Fibroblast of skin of right biceps (primary cell): Measurements from ENCODE around the gene TSEN15.

ENCODE experiments used
- DNase-seq: peaks from one replicate; pipeline ENCODE4 v3.0.0-alpha.2; 2013

TSEN15 gene

GRCh38 chr1:184112176-184112948 is 60.8 kb downstream of the TSEN15 start:
- DNase-seq = no peak

- DNase-seq = peak; percentile 74
These were observed 61.7 kb downstream of the TSEN15 start for GRCh38 chr1:184113251-184113650.

- DNase-seq = no peak
These were observed 63.4 kb downstream of the TSEN15 start for GRCh38 chr1:184114818-184115398.

GRCh38 chr1:184116287-184116686 is 64.8 kb downstream of the TSEN15 start:
- DNase-seq = no peak

DNA sequence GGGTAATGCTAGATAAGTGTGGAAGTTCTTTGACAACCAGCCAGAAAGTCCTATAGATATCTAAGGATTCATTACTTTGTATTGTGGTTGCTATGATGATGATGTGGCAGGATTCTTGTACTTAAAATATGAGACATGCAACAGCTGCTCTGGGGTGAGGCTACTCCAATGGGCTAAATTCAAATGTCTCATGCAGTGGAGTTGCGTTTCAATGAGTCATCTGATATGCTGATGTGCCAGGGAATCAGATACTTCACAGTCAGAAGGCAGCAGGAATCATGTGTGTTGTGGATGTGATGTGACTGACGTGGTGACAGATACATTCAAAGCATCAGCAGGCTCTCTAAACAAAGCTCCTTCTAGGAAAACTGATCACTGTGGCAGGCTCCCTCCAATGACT is 66.5 kb downstream of the TSEN15 start:
- peak; percentile 99 for DNase-seq
